ENCODE results near the gene KRT79.

DNA sequence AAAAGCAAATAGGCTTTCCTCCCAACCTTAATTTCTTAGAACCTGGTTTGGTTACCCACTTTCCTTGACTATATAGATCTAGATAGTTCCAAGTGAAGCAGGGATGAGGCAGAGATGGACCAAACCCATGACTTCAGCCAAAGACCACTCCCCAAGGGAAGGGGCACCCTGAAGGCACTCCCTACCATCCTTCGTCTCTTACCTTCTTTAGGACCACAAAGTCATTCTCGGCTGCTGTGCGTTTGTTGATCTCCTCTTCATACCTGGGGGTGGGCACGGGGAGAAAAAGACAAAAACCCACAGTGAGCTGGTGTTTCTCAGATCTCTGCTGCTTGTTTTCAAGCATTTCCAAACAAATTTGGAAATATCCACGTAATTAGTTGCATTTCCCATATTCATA is 23.6 kb downstream of the KRT79 start:
- TF ChIP-seq, protein P1, sequence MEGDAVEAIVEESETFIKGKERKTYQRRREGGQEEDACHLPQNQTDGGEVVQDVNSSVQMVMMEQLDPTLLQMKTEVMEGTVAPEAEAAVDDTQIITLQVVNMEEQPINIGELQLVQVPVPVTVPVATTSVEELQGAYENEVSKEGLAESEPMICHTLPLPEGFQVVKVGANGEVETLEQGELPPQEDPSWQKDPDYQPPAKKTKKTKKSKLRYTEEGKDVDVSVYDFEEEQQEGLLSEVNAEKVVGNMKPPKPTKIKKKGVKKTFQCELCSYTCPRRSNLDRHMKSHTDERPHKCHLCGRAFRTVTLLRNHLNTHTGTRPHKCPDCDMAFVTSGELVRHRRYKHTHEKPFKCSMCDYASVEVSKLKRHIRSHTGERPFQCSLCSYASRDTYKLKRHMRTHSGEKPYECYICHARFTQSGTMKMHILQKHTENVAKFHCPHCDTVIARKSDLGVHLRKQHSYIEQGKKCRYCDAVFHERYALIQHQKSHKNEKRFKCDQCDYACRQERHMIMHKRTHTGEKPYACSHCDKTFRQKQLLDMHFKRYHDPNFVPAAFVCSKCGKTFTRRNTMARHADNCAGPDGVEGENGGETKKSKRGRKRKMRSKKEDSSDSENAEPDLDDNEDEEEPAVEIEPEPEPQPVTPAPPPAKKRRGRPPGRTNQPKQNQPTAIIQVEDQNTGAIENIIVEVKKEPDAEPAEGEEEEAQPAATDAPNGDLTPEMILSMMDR (IDR thresholded peaks at IDR 0.05; ENCODE audit: low read depth, low read length, poor library complexity, severe bottlenecking), result no peak
- no peak for TF ChIP-seq EZH2phosphoT487 (IDR thresholded peaks at IDR 0.05; ENCODE audit: borderline replicate concordance, low read length)

All from DOHH2 (cell line).